GM12892 (cell line): Measurements from ENCODE around the gene PRR12.

Experiments
- POLR2A ChIP-seq: IDR thresholded peaks from 2 replicates; pipeline ENCODE4 v1.6.1; 2011; ENCODE audit warnings: low read depth, low read length, control low read depth
- POLR2AphosphoS5 ChIP-seq: IDR thresholded peaks from 2 replicates; pipeline ENCODE4 v1.6.1; 2011; ENCODE audit warnings: low read depth, low read length, control low read depth

DNA sequence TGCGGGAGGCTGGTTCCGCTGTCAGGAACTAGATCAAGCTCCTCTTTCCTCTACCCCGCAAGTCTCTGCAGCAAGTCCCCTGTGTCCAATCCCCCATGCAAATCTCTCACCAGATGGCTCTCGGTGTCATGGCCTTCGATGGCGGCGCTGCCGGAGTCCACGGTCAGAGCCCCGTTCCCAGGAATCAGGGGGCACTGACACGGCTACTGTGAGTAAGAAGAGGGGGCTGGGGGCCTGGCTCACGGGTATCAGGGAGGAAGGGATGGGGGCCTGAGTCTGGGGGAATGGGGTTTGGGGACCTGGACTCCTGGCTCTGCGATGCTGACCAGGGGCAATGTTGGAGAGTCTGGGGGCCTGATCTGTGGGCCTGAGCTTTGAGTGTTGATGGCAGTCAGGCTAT, 55.0 kb downstream of the PRR12 start:
- TF ChIP-seq POLR2AphosphoS5 (no peak), POLR2A (no peak)
